HG03342 (cell line): ENCODE measurements around the gene SLC6A6.

Experiments
- ATAC-seq: cut with Tn5 transposase; IDR thresholded peaks from one replicate; pipeline ENCODE4 v1.9.1; 2021; ENCODE audit warnings: mild to moderate bottlenecking, moderate library complexity; ENCODE audit not compliant: unreplicated experiment

Gene SLC6A6

GRCh38 chr3:14371573-14372474, 30.6 kb upstream of the SLC6A6 start:
- no peak for ATAC-seq

DNA sequence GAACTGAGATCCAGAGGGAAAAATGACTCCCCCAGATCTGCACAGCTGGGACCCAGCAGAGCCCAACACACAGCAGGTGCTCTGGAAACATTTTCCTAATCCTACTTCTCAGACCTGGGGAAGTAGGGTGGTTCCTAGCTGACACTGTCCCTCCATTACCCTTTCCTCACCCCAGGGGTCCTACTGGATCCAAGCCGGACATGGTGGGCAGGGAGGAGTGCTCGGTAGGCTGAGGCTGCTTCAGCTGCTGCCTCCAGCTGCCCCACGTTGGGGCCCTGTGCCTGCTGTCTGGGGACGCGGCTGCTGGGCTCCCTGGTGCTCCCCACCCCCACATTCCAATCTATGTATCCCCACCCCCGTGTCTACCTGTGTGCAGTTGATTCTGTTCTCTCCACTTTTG, 29.8 kb upstream of the SLC6A6 start:
- no peak for ATAC-seq

DNA sequence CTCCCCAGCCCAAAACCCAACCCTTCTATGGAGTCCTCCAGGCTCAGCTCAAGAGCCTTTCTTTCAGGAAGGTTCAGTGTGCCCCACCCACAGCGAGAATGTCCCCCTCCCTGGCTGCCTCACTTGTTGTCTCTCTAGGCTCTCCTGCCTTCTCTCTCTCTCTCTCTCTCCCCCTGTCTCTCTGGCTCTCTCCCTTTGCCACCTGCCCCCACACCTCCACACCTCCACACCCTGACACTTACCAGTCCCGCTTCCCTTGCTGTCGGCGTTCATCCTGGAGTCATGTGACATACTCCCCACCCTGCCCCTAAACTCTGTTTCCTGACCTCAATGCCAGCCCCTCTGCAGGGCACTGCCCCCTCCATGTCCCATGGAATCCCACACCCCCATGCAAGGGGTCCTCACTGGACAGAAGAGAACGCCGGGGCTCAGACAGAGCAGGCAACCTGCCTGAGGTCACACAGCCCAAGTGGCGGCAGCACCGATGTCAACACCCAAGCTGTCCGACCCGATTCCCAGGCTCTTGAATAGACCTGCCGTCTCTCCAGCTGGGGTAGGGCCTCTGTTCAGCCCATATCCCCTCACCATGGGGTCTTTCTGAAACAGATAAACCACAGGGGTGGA, 28.5 kb upstream of the SLC6A6 start:
- ATAC-seq: no peak

GRCh38 chr3:14374444-14374883, 27.9 kb upstream of the SLC6A6 start:
- no peak for ATAC-seq

GRCh38 chr3:14375192-14375591, 27.2 kb upstream of the SLC6A6 start:
- no peak for ATAC-seq

- no peak for ATAC-seq
Observed at GRCh38 chr3:14376348-14377043, 25.9 kb upstream of the SLC6A6 start.

DNA sequence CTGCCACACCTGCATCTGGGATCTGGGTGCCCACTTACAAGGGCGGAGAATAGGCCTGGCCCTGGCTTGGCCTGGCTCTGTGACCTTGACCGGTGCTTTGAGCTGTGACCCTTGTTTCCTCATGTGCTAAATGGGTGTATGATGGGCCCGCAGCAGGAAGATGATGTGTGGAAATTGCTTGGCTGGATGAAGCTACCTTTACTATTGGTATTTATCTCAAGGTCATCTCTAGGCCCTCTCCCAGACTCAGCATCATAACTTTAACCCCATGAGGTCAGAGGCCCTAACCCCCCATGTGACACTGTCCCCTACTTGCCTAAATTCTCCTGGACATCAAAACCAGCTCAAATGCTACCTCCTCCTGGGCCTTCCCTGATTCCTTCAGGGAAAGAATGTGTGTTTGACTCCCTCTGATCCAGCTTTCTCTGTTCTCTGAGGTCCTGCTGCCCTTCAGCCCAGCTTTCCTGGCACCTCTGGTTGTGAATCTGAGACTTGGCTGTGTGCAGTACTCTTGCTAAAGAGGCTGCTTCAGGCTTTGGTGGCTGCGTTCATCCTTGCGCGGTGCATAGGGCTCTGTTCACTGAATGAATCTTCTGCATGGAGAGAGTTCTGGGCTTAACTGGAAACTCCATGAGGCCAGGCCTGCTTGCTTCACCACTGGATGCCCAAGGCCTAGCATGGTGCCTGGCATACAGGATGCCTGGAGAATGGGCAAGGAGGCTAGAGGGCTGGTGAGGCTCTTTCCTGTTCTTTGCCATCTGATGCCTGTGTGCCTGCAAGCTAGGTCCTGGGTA, 25.2 kb upstream of the SLC6A6 start:
- ATAC-seq: no peak

GRCh38 chr3:14377838-14378169, 24.6 kb upstream of the SLC6A6 start:
- no peak for ATAC-seq

GRCh38 chr3:14378415-14378814, 24.0 kb upstream of the SLC6A6 start:
- ATAC-seq: no peak

GRCh38 chr3:14379843-14380242, 22.6 kb upstream of the SLC6A6 start:
- no peak for ATAC-seq

GRCh38 chr3:14386254-14386653, 16.2 kb upstream of the SLC6A6 start:
- no peak for ATAC-seq

GRCh38 chr3:14388201-14388600, 14.2 kb upstream of the SLC6A6 start:
- no peak for ATAC-seq

GRCh38 chr3:14389166-14389606, 13.2 kb upstream of the SLC6A6 start:
- no peak for ATAC-seq

- ATAC-seq: no peak
Observed at GRCh38 chr3:14389716-14390115, 12.7 kb upstream of the SLC6A6 start.

GRCh38 chr3:14391033-14391432, 11.4 kb upstream of the SLC6A6 start:
- no peak for ATAC-seq

- ATAC-seq: no peak
Observed at GRCh38 chr3:14392231-14392630, 10.2 kb upstream of the SLC6A6 start.

- ATAC-seq: no peak
Observed at GRCh38 chr3:14392803-14393319, 9.5 kb upstream of the SLC6A6 start.

GRCh38 chr3:14393440-14394106, 8.8 kb upstream of the SLC6A6 start:
- no peak for ATAC-seq

DNA sequence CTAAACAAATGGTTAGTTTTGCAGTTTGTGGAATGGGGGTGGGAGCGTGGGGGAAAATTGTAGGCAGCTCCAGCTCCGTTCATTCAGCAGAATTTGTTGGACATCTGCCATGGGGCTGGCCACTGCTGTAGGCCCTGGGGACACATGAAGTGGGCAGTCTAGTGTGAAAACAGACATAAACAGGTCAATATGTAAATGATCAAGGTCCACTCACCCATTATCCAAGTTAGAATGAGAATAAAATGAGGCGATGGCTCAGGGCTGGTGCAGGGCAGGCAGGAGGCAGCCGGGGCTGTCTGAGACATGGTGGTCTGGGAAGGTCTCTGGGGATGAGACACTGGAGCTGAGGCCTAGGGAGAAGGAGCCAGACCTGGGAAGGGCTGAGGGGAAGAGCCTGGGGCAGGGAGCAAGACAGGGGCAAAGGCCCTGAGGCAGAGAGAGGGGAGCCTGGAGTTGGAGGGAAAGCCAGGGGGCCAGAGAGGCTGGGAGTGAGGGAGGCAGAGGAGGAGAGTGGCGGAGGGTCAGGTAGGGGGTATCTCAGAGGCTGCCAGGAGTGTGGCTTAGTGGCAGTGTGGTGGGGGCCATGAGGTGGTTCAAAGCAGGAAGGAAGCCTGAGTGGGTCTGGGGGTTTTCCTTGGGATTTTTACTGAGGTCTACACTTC, 6.2 kb upstream of the SLC6A6 start:
- ATAC-seq: no peak

DNA sequence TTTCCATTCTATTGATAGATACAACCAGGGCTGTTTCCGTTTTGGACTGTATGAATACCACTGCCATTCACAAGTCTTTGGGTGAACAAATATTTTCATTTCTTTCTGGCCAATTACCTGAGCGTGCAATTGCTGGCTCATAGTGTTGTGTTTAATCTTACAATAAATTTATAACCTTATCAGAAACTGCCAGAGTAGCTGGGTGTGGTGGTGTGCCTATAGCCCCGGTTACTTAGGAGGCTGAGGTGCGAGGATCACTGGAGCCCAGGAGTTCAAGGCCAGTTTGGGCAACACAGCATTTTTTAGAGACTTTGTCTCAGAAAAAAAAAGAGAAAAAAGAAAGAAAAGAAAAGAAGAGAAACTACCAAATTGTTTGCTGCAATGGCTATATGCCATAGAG, 5.4 kb upstream of the SLC6A6 start:
- ATAC-seq: no peak
